IPS-18c (cell line): ENCODE measurements around the gene YBX2.

Experiments
- H3K4me3 ChIP-seq: 2 replicates; pipeline ENCODE4 v1.7.0; 2013; ENCODE audit warnings: low read depth, mild to moderate bottlenecking, low read length, moderate library complexity; ENCODE audit not compliant: insufficient read depth
- H3K9me3 ChIP-seq: one replicate; pipeline ENCODE4 v1.6.1; 2013; ENCODE audit warnings: mild to moderate bottlenecking, low read length, moderate library complexity; ENCODE audit not compliant: control insufficient read depth, insufficient read depth

The YBX2 gene

DNA sequence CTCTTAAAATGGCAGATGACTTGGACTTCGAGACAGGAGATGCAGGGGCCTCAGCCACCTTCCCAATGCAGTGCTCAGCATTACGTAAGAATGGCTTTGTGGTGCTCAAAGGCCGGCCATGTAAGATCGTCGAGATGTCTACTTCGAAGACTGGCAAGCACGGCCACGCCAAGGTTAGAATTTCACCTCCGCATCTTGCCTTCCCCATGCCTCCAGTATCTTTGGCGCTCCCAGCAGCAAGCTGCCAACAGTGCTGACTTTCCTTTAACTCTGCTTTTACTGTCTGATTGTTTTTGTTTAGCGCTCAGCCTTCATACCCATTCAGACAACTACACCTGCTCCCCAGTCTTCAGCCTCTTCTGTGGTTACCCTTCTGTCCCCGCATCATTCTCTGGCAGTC lies 15.2 kb upstream of the YBX2 start:
- no peaks in the 10 kb centered on the region for H3K9me3 ChIP-seq
- H3K4me3 ChIP-seq, result no peak overlapping the region

DNA sequence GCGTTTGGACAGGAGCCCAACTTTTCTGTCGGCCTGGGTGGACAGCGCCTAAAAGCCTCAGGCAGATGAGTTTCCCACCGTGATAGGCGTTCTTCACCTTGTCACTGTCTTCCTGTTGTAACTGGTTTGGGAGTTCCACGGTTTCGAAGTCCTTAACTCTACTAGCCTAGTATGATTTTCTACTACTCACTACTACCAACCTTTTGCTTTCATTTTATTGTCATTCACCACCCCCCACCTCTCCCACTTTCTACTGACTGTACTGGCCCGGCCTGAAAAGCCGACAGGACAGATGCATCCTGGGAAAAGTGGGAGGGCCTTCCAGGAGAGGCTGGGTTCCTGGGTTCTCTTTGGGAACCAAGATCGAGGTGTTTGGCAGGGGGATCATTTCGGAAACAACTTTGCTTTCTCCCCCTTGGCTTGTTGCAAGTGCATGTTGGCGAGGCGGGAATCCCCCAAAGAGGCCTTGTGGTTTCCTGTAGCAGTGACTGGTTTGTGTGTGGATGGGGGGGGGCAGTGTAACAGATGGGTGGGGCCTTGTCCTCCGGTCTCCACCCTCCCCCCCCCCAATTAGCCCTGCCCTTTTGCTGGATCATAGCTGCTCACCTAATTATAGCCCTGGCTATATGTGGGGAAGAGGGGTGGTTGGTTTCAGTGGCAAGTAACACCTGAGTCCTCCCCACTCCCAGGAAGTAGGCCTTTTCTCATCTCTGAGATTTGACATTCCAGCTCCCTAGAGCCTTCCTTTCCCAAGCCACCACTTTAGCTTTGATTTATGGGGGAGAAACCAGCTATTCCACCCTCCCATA lies 14.4 kb upstream of the YBX2 start:
- Histone ChIP-seq H3K9me3 (no peaks in the 10 kb centered on the region), H3K4me3 (peak overlapping the region; percentile 96)

DNA sequence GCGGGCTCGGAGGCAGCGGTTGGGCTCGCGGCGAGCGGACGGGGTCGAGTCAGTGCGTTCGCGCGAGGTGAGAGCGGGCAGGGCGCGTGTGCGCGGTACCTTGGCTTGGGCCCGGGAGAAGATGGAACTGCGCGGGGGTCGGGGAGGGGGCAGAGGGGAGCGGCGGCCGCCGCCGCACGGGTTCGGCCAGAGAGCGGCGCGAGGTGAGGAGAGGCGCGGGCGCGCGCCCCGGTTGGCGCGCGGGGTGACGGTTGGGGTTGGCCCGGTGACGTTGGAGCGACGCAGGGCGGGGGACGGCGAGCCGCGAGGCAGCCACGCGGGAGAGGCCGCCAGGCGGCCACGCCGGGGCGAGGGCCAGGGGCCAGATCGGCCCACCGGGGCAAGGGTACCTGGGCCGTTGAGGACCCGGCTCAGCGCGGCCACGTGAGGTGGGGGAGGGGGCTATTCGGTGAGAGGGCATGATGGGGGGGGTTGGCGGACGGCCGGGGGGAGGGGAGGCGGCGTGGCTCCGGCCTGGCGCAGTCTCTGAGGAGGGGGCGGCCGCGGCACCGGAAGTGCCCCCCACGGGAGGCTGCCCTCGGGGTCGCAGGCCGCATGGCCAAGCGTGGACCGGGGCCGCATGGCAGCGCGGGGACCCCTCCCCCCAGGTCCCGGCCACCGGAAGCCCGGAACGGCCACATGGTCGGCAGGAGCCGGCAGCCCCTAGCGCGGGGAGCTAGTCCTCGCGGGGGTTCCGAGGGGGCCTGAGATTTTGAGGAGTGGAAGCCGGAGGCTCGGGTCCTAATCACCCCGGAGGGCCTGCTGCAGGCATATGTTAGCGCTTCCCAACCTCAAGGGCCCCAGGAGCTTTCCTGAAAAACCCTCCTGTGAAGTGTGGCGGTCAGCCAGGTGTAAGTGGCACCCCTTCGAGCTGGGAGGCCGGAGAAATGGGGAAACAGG lies 13.5 kb upstream of the YBX2 start:
- H3K4me3 ChIP-seq, result peak overlapping the region; percentile 96
- no peaks in the 10 kb centered on the region for H3K9me3 ChIP-seq

- Histone ChIP-seq H3K9me3 (no peaks in the 10 kb centered on the region), H3K4me3 (peak within 1 kb of the TSS; percentile 96)
These were observed 12.7 kb upstream of the YBX2 start, which contains the start of gene EIF5A for GRCh38 chr17:7306911-7307685. Gene EIF5A, plus strand, starts transcription at chr17:7307628. Its CDS starts 2,008 bp downstream, at chr17:7309636.

GRCh38 chr17:7304179-7304578 lies 9.7 kb upstream of the YBX2 start:
- Histone ChIP-seq H3K4me3 (no peak overlapping the region), H3K9me3 (peaks cover 2% of the 10 kb centered on the region)

GRCh38 chr17:7296189-7296861 lies 1.9 kb upstream of the YBX2 start:
- no peak overlapping the region; the same call in 1 of the 2 replicates for H3K4me3 ChIP-seq
- no peaks in the 10 kb centered on the region for H3K9me3 ChIP-seq

- Histone ChIP-seq H3K9me3 (no peaks in the 10 kb centered on the region), H3K4me3 (peak overlapping the region; percentile 40; the same call in 1 of the 2 replicates)
These were observed 1.1 kb upstream of the YBX2 start for GRCh38 chr17:7295230-7296180.

DNA sequence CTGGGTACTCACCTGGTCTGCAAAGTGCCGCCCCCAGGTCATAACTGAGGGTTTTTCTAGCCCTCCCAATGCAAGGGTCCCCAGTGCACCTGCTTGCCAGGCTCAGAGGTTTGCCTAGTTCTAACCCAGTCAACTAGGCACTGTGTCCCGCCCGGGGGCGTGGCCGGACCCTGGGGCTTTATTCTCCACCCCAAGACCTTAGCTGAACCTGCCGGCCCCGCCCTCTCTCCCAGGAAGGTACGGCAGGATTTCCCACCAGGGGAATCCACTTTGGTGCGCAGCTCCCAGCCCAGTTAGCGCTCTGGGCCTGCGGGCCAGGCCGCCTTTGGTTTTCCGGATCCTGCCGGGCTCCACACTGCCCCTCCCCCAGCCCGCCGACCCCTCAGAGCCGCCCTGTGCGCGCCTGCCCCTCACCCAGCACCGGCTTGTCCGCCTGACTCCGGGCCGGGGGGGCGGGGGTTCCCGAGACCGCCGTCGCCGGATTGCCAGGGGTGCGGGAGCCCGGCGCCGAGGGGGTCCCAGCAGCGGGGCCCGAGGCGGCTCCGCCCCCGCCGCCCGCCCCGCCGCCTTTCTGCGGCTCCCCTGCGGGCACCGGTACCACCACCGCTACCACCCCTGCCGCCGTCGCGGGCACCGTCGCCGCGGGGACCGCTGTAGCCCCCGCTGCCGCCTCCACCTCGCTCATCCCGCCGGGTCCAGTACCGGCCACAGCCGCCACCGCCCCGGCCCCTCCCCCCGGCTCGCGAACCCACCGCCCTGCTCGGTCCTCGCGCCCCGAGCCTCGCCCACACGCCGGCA lies 424 bp downstream of the YBX2 start:
- Histone ChIP-seq H3K9me3 (no peaks in the 10 kb centered on the region), H3K4me3 (peak overlapping the region; percentile 43)

GRCh38 chr17:7293159-7293558 lies 1.3 kb downstream of the YBX2 start:
- Histone ChIP-seq H3K4me3 (no peak overlapping the region), H3K9me3 (no peaks in the 10 kb centered on the region)

DNA sequence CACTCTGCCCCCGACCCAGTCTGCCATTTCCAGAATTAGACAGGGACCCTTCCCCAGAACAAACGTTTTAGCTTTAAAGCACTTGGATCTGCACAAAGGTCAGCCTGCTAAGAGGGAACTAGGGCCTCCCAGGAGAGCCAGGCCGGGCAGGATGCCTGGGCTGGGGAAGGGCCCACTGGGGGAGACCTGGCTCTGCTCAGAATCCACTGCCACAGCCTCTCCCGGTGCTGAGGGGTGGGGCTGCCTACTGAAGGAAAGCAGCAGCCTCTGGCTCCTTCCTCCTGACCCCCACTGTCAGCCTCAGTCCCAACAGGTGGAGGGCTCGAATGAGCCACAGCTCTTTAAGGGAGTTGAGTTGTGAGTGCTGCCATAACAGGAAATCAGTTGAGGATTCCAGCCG lies 1.7 kb downstream of the YBX2 start:
- no peaks in the 10 kb centered on the region for H3K9me3 ChIP-seq
- H3K4me3 ChIP-seq, result no peak overlapping the region

DNA sequence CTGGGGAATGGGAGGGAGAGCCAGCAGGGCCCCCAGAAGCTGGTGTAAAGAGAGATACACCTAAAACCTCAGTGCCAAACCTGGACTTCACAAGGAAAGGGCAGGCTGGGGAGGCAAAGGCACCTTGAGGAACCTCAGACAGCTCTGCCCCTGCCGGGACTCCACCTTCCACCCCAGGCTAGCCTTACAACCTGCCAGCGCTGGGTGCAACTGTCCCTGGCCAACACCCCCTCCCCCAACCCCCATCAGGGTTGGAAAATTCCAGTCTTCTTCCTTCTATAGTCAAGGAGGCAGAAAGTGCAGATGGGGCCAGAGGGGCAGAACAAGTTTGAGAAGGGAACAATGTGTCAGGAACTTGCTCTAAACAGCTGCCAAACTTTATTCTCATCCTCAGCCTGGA lies 2.2 kb downstream of the YBX2 start:
- Histone ChIP-seq H3K9me3 (no peaks in the 10 kb centered on the region), H3K4me3 (no peak overlapping the region)

- Histone ChIP-seq H3K4me3 (no peak overlapping the region), H3K9me3 (no peaks in the 10 kb centered on the region)
These were observed 3.8 kb downstream of the YBX2 start for GRCh38 chr17:7290685-7291084.

DNA sequence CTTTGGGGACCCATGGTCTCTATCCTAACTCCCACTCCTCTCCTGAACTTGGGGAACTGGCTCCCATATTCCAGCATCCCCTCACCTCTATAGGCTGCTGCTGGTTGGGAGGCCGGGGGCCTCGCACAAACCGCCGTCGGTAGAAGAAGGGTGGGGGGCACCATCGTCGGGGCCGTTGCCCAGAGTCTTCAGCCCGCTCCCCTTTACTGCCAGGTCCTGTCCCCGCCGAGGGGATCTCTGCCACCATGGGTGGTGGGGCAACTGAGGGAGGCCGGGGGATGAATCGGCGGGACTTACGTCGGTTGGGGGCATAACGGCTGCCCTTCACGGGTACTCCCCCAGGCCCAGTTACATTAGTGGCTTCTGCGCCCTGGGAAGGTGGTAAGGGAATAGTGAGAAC lies 4.3 kb downstream of the YBX2 start:
- Histone ChIP-seq H3K4me3 (no peak overlapping the region), H3K9me3 (no peaks in the 10 kb centered on the region)

DNA sequence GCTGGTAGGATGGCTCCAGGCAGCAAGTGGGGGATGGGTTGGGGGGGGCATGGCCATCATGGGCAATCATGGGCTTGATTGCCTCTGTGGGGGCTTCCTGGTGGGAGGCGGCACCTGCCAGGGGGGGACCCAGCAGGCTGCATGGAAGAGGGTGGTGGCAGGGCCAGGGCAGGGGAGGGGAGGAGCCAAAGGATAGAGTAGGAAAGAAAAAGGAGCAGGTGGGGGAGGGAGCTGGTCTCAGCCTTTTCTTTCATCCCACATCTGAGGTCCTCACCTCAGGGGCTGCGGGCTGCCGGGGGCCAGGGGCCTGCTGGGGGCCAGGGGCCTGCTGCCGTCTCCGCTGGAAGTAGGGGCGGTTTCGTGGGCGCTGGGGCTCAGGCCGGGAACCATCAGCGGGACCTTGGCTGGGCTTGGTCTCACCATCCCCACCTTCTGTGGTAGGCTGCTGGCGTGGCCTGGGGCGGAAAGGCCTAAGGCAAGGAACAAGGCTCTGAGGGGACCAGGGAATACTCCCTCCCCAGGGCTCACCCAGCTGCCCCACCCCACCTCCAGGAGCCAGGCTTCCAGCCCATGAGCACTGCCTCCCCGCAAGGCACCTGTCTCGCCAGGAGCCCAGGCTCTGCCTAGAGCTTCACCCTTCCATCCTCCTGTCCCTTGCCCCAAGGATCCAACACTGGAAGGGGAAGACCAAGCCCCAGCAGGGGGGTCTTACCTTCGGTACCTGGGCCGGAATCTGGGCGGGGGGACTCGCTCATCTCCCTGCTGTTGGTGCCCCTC lies 5.0 kb downstream of the YBX2 start:
- Histone ChIP-seq H3K4me3 (no peak overlapping the region), H3K9me3 (no peaks in the 10 kb centered on the region)

GRCh38 chr17:7285679-7286078 lies 8.8 kb downstream of the YBX2 start:
- Histone ChIP-seq H3K4me3 (no peak overlapping the region), H3K9me3 (no peaks in the 10 kb centered on the region)
